HG03439 (cell line): ENCODE results near the gene TXNL4B.

Source experiments
- ATAC-seq: cut with Tn5 transposase; IDR thresholded peaks from one replicate; pipeline ENCODE4 v1.9.1; 2021; ENCODE audit warnings: mild to moderate bottlenecking, moderate library complexity; ENCODE audit not compliant: unreplicated experiment

The TXNL4B gene

DNA sequence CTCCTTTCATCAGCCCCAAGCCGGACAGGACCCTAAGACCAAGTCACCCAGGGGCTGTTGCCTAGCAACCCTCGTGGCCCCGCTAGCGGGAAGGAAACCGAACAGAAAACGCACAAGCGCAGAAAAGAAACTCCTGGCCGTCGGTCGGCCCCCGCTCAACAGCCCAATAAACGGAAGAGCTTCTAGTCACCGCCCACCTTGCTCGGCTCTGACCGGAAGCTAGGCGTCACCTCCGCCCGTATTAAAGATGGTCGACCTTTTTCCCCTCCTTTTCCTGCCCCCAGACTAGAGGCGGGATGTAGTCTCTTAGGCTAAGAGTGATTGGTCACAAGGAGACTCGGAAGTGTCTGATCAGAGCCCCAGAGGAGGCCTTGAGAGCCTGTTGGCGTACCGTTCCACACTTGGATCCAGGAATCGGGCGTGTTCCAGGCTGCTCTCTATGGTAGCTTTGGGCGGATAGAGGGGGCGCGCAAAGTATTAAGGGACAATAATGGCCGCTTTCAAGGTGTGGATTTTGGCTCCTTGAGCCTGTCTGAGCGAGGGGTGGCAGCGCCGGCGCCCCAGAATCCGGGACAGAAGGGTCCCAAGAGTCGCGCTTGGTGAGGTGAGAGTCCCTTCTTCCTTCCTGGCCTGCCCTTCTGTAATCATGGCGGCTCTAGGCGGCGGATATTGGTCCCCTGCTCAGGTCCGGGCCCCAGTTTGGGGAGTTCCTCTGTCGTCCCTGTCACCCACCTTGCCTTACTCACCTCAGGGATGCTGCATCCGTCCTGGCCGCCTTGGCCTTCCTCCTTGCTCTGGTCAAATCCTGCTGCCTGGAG is at the start of gene TXNL4B, which contains the start of gene DHX38:
TXNL4B (minus strand) TSS at position 173 of the 818 bp plus-strand sequence. CDS start 2,871 bp downstream, outside the sequence.
DHX38 (plus strand) TSS at position 400 of the 818 bp plus-strand sequence. CDS start 2,311 bp downstream, outside the sequence.
- peak; percentile 99 for ATAC-seq

DNA sequence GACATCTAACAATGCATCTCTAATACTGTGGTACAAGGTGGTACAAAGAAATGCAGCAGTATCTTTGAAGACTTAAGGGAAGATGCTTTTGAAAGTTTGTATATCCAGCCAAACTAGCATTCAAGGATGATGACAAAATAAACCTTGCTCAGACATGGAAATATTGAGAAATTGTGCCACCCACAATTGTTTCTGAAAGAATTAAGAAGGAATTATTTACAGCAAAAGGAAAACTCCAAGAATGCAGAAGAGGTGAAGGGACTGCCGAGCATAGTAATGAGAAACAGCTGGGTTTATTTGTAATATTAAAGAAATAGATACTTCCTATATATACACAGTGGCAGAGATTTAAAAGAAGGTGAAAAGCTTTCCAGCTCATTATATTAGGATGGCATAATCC is 49.1 kb upstream of the TXNL4B start:
- no peak for ATAC-seq

DNA sequence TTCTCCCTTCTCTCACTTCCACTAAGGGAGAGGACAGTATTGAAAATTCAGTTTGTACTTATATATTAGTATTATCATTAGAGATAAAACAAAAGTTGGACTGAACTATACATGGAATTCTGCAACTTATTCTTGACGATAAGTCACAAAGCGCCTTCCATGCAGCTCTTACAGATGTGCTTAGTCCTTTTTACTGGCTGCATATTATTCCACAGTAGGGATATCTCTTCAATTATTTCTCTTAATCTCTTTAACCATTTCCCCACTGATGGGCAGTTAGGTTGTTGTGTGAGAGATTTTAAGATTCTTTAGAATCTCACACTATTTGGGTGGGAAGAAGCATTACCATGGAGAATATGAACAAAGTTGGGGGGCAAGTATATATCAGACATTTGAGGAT is 46.5 kb upstream of the TXNL4B start:
- no peak for ATAC-seq

GRCh38 chr16:72138064-72138572 is 44.7 kb upstream of the TXNL4B start:
- no peak for ATAC-seq

DNA sequence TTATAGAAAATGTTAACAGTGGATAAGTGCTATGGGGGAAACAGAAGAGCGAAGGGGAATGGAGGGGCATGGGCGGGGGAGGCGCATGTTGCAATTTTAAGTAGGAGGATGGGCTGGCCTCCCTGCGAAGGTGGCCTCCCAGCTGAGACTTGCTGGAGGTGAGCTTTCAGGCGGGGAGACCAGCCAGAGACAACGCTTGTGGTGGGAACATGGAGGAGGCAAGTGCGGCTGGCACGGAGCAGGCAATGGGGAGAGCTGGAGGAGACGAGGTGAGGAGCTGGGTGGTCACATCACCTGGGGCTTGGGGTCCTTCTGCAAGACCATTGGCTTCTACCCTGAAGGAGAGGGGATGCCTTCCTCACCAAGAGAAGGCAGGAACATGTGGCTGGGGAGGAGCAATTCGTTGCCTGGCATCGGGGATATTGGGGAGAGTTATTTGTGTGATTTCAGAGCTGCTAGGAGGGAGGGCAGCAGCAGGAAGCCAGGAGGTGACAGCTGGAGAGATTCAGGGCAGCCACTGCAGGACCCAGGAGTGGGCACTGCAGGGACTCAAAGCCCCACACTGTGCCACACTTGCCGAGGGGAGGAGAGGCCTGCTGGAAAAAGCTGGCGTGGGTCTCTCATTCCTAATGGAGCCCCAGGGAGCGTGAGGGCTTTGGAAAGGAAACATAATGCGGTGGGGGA is 44.1 kb upstream of the TXNL4B start:
- no peak for ATAC-seq

- ATAC-seq: no peak
These were observed 41.1 kb upstream of the TXNL4B start for GRCh38 chr16:72134507-72134906.

DNA sequence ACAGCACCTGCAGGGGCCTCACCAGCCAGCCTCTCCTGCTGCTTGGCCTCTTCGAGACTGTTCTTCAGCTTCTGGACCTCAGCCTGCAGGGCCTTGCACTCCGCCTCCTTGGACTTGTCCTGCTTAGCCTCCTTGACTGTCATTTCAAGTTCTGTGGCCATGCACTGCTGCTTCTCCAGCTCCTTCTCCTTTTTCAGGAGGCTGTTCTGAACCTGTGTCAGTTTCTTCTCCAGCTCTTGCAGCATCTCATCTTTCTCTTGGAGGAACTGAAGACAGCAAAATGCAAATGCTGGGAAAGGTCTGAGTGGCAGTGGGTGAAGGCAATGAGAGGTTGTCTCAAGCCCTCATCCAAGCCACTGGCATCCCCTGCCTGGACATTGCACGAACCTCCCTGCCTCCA is 39.3 kb upstream of the TXNL4B start:
- ATAC-seq: no peak

- ATAC-seq: no peak
These were observed 37.6 kb upstream of the TXNL4B start for GRCh38 chr16:72131036-72131435.

DNA sequence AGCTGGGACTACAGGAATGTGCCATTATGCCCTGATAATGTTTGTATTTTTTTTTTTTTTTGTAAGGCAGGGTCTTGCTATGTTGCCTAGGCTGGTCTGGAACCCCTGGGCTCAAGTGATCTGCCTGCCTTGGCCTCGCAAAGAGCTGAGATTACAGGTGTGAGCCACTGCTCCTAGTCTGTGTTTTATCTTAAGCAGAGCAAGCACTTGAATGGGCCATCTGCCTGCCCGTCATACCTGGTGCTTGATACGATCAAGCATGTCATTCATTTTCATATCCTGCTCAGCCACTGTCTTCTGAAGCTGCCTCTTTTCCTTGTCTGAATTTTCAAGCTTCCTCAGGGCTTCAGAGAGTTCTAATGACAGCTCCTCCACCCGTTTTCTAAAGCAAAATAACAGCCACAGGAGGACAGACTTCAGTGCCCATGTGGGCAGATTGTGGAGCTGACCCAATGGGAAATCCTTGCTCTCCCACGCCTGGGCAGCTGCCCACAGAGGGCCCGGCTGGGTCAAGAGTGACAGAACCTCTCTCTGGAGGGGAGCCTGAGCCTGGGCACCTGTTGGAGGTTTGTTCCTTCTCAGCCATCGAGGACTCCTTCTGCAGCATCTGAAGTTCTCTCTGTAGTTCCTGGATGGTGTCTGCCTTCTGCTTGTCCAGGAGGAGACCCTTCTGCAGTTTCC is 36.7 kb upstream of the TXNL4B start:
- no peak for ATAC-seq

- no peak for ATAC-seq
These were observed 35.3 kb upstream of the TXNL4B start for GRCh38 chr16:72128701-72129100.

- no peak for ATAC-seq
These were observed 33.0 kb upstream of the TXNL4B start for GRCh38 chr16:72126429-72126765.

GRCh38 chr16:72125635-72126428 is 32.4 kb upstream of the TXNL4B start:
- ATAC-seq: no peak

DNA sequence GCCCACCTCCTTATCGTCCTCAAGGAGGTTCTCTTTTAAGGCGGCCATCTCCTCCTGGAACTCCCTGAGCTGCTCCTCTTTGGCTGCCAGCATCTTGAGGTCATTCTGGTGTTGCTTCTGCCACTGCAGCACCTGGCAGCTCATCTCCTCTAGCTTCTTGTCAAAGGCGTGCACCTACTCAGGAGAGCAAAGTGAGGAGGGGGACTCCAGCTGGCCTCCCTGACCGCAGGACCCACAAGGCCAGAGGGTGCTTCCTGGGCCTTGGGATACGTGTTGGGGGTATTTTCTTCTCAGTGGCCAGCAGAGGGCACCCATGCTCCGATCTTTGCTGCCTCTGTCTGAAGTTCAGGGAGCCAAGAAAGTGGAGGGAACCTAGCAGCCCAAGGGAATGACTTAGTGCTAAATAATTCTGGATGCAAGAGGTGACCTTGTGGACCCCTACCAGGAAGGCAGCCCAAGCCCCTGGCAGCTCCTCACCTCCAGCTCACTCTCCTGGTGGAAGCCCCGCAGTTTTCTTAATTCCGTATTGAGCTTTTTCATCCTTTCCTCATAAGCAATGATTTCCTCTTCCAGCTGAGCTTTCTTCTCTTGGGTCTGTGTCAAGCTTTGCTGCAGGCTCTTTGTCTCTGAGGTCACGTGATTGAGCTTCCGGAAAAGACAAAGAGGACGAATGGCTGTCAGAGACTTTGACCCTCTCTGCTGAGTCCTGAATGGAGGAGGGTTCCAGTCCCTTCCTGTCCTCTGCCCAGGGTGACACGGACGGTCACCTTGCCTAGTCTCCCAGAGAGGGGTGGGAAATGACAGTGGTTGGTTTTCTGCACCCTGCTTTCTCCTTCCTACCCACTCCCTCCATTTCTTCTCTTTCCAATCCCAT is 31.6 kb upstream of the TXNL4B start:
- no peak for ATAC-seq

GRCh38 chr16:72124148-72124547 is 30.7 kb upstream of the TXNL4B start:
- ATAC-seq: no peak

GRCh38 chr16:72123426-72123825 is 30.0 kb upstream of the TXNL4B start:
- no peak for ATAC-seq

GRCh38 chr16:72122916-72123315 is 29.5 kb upstream of the TXNL4B start:
- ATAC-seq: no peak

DNA sequence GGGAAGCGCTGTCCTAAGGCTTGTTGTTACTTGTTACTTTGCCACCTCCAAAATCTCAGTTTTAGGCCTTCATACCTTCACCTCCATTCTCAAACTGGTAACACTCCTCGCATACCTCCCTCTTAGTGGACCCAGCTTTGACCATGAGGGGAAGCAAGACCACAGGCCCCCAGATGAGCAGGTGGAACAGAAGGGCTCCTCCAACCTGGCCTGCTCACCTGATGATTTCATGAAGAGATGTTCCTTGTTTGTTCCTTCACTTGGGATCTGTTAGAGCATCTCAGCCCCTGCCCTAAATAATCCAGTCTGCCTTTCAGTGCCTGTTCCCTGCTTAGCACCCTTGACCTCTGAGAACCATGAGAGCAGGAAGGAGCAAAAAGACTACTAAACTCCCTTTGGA is 28.9 kb upstream of the TXNL4B start:
- no peak for ATAC-seq

DNA sequence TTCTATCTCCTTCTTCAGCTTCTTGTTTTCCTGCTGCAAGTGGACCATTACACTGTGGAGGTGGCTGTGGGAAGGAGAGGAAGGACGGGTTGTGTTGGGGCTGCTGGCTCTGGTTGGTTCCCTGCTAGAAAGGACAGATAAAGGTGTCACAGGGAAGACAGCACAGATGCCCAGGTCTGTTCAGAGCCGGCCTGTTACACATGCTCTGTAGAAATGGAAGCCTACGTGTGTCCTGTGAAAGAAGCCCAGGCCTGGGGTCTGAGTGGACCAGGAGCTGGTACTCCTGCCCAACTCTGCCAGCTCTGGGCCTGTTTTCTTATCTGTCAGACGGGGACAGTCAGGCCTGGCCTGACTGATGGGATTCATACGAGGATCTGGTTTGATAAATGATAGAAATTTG is 26.6 kb upstream of the TXNL4B start:
- no peak for ATAC-seq

GRCh38 chr16:72113616-72113945 is 20.2 kb upstream of the TXNL4B start:
- no peak for ATAC-seq
